Hematopoietic multipotent progenitor cell treated with erythropoietin and hydrocortisone succinate and interleukin-3 and kit ligand, for 15 days (in vitro differentiated cells): Measurements from ENCODE around the gene OLFM3.

Source experiments
- DNase-seq: peaks from one replicate; pipeline ENCODE4 v3.0.0-alpha.2; 2015; ENCODE audit warnings: low spot score

The OLFM3 gene

DNA sequence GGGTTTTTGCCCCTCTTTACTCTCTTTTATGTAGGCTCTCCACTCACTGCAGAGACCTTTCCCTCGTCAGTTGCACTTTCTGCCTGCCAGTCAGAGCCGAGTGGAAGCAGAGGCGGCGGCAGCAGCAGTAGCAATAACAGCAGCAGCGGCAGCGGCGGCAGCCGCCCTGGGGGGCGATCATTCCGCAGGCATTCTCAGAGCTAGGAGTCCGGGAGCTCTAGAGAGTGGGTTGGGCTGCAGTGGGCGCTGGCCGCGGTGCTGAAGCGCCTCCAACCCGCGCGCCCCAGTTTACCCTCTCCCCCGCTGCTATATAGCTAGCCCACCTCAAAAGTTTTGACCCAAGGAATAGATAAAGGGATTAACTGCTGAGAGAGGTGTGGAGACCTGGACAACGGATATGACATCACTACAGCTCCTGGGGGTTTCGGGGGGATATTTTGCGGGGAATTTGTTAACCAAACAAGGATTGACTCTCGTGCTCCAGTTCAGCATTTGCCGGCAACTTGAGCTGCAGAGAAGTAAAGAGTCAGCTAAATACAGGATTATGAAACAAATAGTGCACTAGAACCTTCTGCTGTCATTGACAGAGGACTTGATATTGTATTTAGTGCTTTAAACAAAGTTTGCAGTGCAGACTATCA is at the start of gene OLFM3:
TSS of gene OLFM3 (minus strand) at position 102 of the 641 bp plus-strand sequence.
- no peak for DNase-seq

GRCh38 chr1:102045752-102046151 is 49.0 kb upstream of the OLFM3 start:
- no peak for DNase-seq

DNA sequence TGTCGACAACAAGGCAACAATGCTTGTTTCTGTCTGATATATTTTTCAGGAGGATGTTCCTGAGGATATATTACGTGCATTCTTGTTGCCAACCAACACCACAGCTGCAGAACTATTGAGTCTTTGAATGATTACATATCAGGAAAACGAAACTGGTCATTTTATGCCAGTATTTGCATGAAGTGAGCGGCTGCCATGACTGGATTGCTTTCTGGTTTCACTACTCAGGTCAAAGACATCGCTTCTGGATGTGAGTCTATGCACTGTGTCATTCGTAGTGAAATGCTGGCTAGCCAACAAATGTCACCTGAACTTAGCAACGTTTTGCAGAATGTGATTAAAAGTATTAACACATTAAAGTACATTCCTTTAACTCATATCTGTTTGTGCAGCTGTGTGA is 35.8 kb upstream of the OLFM3 start:
- DNase-seq: no peak

DNA sequence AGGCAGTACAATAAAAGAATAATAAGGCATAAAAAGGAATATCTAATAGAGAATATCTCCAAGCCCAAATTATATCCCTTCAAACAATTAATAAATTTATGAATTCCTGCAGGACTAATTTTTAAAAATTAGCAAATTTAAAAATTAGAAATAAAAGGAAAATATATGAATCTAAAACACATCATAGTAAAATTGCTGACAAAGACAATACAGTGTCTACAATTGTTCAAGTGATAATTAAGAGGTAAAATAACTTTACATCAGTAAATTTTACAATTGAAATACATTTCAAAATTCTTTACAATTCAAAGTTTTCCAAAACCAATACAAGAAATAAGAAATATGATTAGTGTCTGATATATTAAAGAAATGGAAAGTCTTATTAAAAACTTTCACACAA is 22.8 kb upstream of the OLFM3 start:
- no peak for DNase-seq

DNA sequence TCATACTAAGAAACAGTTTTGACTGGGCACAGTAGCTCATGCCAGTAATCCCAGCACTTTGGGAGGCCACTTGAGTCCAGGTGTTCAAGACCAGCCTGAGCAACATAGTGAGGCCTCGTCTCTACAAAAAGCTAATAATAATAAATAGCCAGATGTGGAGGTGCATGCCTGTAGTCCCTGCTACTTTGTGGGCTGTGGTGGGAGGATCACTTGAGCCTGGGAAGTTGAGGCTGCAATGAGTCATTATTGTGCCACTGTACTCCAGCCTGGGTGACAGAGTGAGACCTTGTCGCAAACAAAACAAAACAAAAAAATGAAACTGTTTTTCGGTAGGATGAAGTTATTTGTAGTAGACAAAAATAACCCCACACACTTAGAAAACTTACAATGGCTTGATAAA is 19.0 kb upstream of the OLFM3 start:
- no peak for DNase-seq

DNA sequence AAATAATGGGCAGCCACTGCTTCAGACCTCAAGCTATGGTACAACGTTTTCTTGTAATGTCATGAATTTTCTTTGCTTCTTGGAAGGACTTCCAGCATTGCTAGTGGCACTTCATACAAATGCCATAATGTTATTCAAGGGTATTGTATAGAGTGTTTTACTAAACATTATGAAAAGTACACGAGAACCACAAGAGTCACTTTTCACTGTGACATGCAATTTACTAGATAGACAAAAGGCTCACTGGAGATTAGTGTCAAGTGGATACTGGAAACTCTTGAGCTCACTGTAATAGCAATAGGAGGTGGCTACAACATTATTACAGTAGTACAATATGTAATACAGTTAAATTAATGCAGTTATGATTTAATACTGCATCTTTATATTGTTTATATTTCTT is 5.3 kb upstream of the OLFM3 start:
- DNase-seq: no peak

- DNase-seq: no peak
Measured at GRCh38 chr1:101995984-101996745, 561 bp downstream of the OLFM3 start.

GRCh38 chr1:101993710-101994109 is 3.0 kb downstream of the OLFM3 start:
- no peak for DNase-seq

- DNase-seq: no peak
Measured at GRCh38 chr1:101992821-101993575, 3.7 kb downstream of the OLFM3 start.

DNA sequence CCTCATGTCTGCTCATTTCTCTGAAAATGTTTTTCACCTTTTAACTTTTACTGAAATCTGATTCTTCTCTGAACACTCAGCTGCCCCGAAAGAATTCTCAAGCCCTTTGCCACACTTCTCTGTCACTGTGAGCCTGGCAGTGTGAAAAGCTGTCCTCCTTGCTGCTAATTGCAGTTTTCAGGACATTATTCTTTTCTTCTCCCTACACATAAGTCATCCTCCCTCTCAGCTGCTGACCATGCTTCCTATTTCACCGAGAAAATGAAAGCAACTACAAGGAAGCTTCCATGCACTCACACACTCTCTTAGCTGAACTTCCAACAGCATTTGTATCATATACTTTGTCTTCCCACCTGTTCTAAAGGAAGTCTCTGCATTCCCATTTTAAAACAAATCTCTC is 15.8 kb downstream of the OLFM3 start:
- DNase-seq: no peak

GRCh38 chr1:101977266-101977665 is 19.5 kb downstream of the OLFM3 start:
- DNase-seq: no peak

- no peak for DNase-seq
Measured at GRCh38 chr1:101976161-101976560, 20.6 kb downstream of the OLFM3 start.

DNA sequence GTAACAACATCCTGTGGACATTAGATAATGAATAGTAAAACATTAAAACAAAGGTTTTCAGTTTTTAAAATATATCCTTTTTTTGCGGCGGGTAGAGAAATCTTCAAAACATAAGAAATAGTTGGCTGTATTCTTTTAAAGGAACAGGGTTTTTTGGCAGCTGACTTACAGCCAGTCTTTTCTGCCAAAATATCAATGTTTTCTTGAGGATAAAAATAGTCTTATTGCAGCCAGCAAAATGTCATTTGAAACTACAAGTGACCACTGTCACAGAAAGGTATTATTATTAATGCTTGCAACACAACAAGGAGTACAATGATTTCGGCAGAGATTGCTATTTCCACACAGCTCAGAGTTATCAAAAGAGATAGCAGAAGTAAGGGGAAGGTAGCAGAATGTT is 21.4 kb downstream of the OLFM3 start:
- no peak for DNase-seq

DNA sequence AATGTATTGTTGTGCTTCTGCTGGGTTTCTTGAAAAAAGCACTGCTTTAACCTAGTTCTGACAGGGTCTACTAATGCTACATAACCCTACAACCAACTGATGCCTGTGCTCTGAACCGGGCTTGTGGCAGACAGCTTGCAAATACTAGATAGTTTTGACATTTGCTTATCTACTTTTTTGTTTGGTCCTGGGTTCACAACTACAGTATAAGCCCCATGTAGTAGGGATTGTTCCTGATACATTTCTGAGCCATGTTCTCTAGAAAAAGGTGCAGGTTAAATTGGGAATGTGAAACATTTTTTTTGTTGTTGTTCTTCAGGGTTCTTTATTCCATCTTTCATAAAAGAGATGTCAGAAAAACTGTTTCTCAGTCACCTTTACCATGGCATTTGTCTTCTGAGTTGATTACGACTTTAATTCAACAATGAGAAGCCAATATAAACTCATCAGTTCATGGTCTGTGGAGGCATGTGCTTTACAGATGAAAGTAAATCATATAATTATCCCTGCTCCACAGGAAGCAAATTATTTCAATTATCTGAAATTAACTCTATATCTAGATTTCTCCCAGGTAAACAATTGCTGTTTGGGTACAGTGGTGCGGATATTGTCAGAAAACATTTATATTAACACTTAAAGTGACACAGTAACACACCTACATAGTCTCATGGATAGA is 22.0 kb downstream of the OLFM3 start:
- DNase-seq: no peak

DNA sequence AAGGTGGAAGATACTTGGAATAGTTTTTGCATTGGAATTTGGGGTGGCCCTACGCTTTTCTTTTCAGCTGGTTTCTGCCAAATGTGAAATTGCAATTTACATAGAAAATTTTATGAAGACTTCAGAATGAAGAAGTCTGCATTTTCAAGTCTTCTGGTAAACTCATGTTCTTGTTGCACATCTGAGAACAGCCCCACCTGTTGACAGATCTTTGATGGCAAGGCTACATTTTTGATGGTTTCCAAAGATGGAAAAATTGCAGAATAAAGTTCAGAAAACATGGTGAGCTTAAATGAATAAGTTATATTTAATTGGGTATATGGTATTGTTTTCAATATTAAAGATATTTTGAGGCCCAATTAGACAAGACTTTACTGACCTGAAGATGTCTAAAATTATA is 25.4 kb downstream of the OLFM3 start:
- no peak for DNase-seq

DNA sequence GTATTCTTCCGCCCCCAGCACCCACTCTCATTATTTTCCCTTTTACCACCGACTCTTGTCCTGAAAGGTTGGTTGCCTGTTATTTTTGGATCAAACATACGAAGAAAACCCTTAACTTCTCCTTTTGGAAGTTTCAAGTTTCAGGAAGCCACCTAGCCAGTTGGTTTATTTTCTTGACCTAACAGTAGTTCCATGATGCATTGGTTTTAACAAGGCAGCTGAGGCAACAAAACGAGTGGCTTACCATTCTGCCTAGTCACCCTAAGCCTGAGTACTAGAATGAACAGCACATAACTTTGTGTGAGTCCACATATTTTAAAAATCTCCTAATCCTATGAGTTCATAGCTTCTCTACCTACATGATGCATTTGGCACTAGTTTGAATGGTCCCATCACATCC is 28.9 kb downstream of the OLFM3 start:
- no peak for DNase-seq

DNA sequence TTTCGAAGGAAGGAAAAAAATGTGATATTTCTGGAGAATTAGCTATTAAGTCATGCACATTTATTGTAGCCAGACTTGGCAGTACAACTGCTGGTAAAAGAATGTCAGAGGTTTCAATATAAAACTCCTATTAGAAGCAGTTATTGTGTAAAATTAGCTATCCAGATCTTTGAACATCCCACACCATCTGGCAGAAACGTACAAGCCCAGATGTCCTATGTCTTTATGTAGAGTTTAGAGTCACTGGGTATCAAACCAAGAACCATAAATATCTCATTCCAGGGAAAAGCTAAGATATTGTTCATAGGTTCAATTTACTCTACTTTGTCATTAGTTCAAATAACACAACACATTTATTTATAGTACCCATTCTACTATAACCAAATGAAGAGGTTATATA is 31.4 kb downstream of the OLFM3 start:
- no peak for DNase-seq

GRCh38 chr1:101964708-101965107 is 32.0 kb downstream of the OLFM3 start:
- no peak for DNase-seq

DNA sequence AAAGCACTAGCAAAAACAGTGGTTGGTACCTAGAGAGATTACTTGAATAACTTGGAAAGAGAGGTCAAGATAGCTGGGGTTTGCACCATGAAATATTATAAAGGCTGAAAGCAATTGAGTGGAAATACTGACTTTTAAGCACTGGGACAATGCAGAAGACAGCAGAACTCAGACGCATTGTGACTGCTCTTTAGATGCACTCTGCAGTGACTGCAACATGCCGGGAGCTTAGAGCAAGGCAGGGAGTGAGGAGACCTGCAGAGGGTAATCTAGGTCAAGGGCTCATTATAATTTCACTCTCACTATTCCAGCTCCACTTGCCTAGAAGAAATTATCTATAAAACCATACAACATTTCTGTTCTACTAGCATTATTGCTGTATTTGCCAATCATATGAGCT is 36.6 kb downstream of the OLFM3 start:
- DNase-seq: no peak

GRCh38 chr1:101959456-101959855 is 37.3 kb downstream of the OLFM3 start:
- DNase-seq: no peak

- no peak for DNase-seq
Measured at GRCh38 chr1:101957771-101958170, 39.0 kb downstream of the OLFM3 start.

DNA sequence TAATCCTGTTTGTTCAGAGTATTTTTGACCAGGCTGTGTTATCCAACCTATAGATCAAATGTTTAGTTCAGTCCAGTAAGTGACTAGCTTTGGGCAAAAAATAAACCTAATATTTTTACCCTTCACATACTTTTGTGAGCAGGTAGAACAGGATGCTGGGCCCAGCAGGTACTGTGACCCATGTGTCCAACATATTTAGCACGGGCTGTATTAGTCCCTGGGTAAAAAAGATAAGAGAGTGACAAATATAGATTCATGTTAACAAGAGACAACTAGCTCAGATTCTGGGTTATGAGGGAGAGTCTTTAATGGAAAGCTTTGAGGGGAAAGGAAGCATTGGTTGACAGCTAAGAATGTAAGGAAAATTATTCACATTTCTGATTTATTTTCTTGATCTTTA is 43.1 kb downstream of the OLFM3 start:
- no peak for DNase-seq

- no peak for DNase-seq
Measured at GRCh38 chr1:101945884-101946283, 50.8 kb downstream of the OLFM3 start.
